Neural cell (in vitro differentiated cells): Measurements from ENCODE around the gene BRD3.

Experiments used
- CTCF ChIP-seq: fragments of 450-650 bp; IDR thresholded peaks from 2 replicates; pipeline ENCODE4 v1.5.1; 2014; ENCODE audit warnings: antibody characterized with exemption, mild to moderate bottlenecking, moderate library complexity; ENCODE audit not compliant: poor library complexity, severe bottlenecking
- EZH2 ChIP-seq: fragments of 200-600, 300-800 bp; shearing (Covaris generic), sonication (generic); IDR thresholded peaks from 2 replicates; pipeline ENCODE4 v1.6.1; 2014; ENCODE audit warnings: antibody characterized with exemption, low read length, borderline replicate concordance, mild to moderate bottlenecking; ENCODE audit not compliant: insufficient read depth, poor library complexity, severe bottlenecking
- MXI1 ChIP-seq: fragments of 450-650 bp; conservative IDR thresholded peaks from 2 replicates; pipeline ENCODE4 v1.6.1; 2014; ENCODE audit warnings: antibody characterized with exemption, mild to moderate bottlenecking; ENCODE audit not compliant: poor library complexity, severe bottlenecking
- POLR2AphosphoS5 ChIP-seq: IDR thresholded peaks from 2 replicates; pipeline ENCODE4 v1.6.1; 2012
- RAD21 ChIP-seq: fragments of 450-650 bp; conservative IDR thresholded peaks from 2 replicates; pipeline ENCODE4 v1.6.1; 2014; ENCODE audit warnings: antibody characterized with exemption, mild to moderate bottlenecking, moderate library complexity
- REST ChIP-seq: IDR thresholded peaks from 2 replicates; pipeline ENCODE4 v1.6.1; 2012; ENCODE audit warnings: borderline replicate concordance
- SMC3 ChIP-seq: fragments of 450-650 bp; conservative IDR thresholded peaks from 2 replicates; pipeline ENCODE4 v1.6.1; 2014; ENCODE audit warnings: antibody characterized with exemption, mild to moderate bottlenecking, moderate library complexity; ENCODE audit not compliant: poor library complexity
- TAF1 ChIP-seq: IDR thresholded peaks from 2 replicates; pipeline ENCODE4 v1.6.1; 2012; ENCODE audit warnings: low read depth

GRCh38 chr9:133980864-133981588 lies 86.8 kb downstream of the BRD3 start:
- TF ChIP-seq POLR2AphosphoS5 (no peak), MXI1 (no peak), CTCF (no peak), TAF1 (no peak), EZH2 (no peak), REST (no peak), SMC3 (no peak), RAD21 (no peak)
